IMR-90 (cell line): Measurements from ENCODE around the gene FAM216B.

Source experiments
- BHLHE40 ChIP-seq: fragments of 150-350 bp; IDR thresholded peaks from 2 replicates; pipeline ENCODE4 v1.6.1; 2016; ENCODE audit warnings: mild to moderate bottlenecking, low read depth, low read length
- CEBPB ChIP-seq: IDR thresholded peaks from 2 replicates; pipeline ENCODE4 v1.6.1; 2012; ENCODE audit warnings: low read depth, low read length, improper control_type of control experiment
- CHD1 ChIP-seq: IDR thresholded peaks from 2 replicates; pipeline ENCODE4 v1.6.1; 2012; ENCODE audit warnings: low read depth, low read length, improper control_type of control experiment
- MAFK ChIP-seq: IDR thresholded peaks from 2 replicates; pipeline ENCODE4 v1.6.1; 2012; ENCODE audit warnings: low read depth, low read length, improper control_type of control experiment
- MAZ ChIP-seq: IDR thresholded peaks from 2 replicates; pipeline ENCODE4 v1.6.1; 2012; ENCODE audit warnings: low read depth, mild to moderate bottlenecking, low read length, improper control_type of control experiment, moderate library complexity, borderline replicate concordance
- POLR2A ChIP-seq: IDR thresholded peaks from 2 replicates; pipeline ENCODE4 v1.6.1; 2012; ENCODE audit warnings: mild to moderate bottlenecking, low read depth, low read length
- RAD21 ChIP-seq: IDR thresholded peaks from 2 replicates; pipeline ENCODE4 v1.6.1; 2012; ENCODE audit warnings: low read length, improper control_type of control experiment
- TF ChIP-seq, protein P1 (sequence below): conservative IDR thresholded peaks from 2 replicates; pipeline ENCODE4 v1.5.1; 2012; ENCODE audit warnings: mild to moderate bottlenecking, low read depth, low read length, improper control_type of control experiment

DNA sequence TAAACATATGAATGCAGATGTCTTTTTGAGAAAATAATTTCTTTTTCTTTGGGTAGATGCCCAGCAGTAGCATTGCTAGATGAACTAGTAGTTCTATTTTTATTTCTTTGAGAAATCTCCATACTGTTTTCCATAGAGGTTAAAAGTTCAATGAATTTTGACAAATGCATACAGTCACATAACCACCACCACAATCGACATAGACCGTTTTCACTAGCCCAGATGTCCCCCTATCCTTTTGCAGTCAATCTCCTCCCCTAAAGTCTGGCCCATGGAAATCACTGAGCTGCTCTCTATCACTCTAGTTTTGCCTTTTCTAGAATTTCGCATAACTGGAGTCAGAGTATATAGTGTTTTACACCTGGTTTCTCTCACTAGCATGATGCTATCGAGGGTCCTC is 10.8 kb downstream of the FAM216B start:
- TF ChIP-seq, protein P1, sequence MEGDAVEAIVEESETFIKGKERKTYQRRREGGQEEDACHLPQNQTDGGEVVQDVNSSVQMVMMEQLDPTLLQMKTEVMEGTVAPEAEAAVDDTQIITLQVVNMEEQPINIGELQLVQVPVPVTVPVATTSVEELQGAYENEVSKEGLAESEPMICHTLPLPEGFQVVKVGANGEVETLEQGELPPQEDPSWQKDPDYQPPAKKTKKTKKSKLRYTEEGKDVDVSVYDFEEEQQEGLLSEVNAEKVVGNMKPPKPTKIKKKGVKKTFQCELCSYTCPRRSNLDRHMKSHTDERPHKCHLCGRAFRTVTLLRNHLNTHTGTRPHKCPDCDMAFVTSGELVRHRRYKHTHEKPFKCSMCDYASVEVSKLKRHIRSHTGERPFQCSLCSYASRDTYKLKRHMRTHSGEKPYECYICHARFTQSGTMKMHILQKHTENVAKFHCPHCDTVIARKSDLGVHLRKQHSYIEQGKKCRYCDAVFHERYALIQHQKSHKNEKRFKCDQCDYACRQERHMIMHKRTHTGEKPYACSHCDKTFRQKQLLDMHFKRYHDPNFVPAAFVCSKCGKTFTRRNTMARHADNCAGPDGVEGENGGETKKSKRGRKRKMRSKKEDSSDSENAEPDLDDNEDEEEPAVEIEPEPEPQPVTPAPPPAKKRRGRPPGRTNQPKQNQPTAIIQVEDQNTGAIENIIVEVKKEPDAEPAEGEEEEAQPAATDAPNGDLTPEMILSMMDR, result no peak
- no peak for TF ChIP-seq POLR2A
- no peak for TF ChIP-seq BHLHE40
- no peak for TF ChIP-seq RAD21
- no peak for TF ChIP-seq MAFK
- TF ChIP-seq MAZ, result no peak
- TF ChIP-seq CEBPB, result no peak
- TF ChIP-seq CHD1, result no peak
